ENCODE data around the gene PTPN1. TPM values are rescaled to one million over a fixed set of nuclear protein-coding genes. Genes with fewer than 3 reads are reported as not detected.
"Not testable (repeated sequence)": the region's sequence is repeated elsewhere in the genome, so short reads cannot be mapped to it uniquely, and the experiment has no call there.

The PTPN1 gene
- polyA plus RNA-seq, 3 donors, result 30.0 to 31.1 (median 30.9) TPM

GRCh38 chr20:50602432-50603088 lies 92.4 kb downstream of the PTPN1 start:
- DNase-seq (ENCODE audit: low read depth in 3 of 3, low spot score in 2 of 3), result no peak

- no peak for DNase-seq (ENCODE audit: low read depth in 3 of 3, low spot score in 2 of 3)
Measured at GRCh38 chr20:50604451-50604850, 94.3 kb downstream of the PTPN1 start.

GRCh38 chr20:50605136-50605535 lies 95.0 kb downstream of the PTPN1 start:
- DNase-seq (ENCODE audit: low read depth in 3 of 3, low spot score in 2 of 3), result no peak

- no peak for DNase-seq (ENCODE audit: low read depth in 3 of 3, low spot score in 2 of 3)
Measured at GRCh38 chr20:50607436-50607835, 97.3 kb downstream of the PTPN1 start.

- no peak for DNase-seq (ENCODE audit: low read depth in 3 of 3, low spot score in 2 of 3)
Measured at GRCh38 chr20:50607850-50608749, 97.9 kb downstream of the PTPN1 start.

- DNase-seq (ENCODE audit: low read depth in 3 of 3, low spot score in 2 of 3), result no peak
Measured at GRCh38 chr20:50608750-50609104, 98.5 kb downstream of the PTPN1 start.

GRCh38 chr20:50609438-50609989 lies 99.3 kb downstream of the PTPN1 start:
- no peak for DNase-seq (ENCODE audit: low read depth in 3 of 3, low spot score in 2 of 3)

GRCh38 chr20:50610212-50610718 lies 100.1 kb downstream of the PTPN1 start:
- DNase-seq (ENCODE audit: low read depth in 3 of 3, low spot score in 2 of 3), result no peak

GRCh38 chr20:50611128-50611810 lies 101.1 kb downstream of the PTPN1 start:
- DNase-seq (ENCODE audit: low read depth in 3 of 3, low spot score in 2 of 3), result no peak

- DNase-seq (ENCODE audit: low read depth in 3 of 3, low spot score in 2 of 3), result no peak
Measured at GRCh38 chr20:50613438-50614169, 103.4 kb downstream of the PTPN1 start.

GRCh38 chr20:50615407-50615806 lies 105.2 kb downstream of the PTPN1 start:
- no peak for DNase-seq (ENCODE audit: low read depth in 3 of 3, low spot score in 2 of 3)

GRCh38 chr20:50617022-50617421 lies 106.8 kb downstream of the PTPN1 start:
- DNase-seq (ENCODE audit: low read depth in 3 of 3, low spot score in 2 of 3), result no peak

GRCh38 chr20:50618537-50618936 lies 108.4 kb downstream of the PTPN1 start:
- no peak for DNase-seq (ENCODE audit: low read depth in 3 of 3, low spot score in 2 of 3)

GRCh38 chr20:50620459-50620858 lies 110.3 kb downstream of the PTPN1 start:
- DNase-seq (ENCODE audit: low read depth in 3 of 3, low spot score in 2 of 3), result not testable (repeated sequence)

- no peak for DNase-seq (ENCODE audit: low read depth in 3 of 3, low spot score in 2 of 3)
Measured at GRCh38 chr20:50621068-50621665, 111.0 kb downstream of the PTPN1 start.

- DNase-seq (ENCODE audit: low read depth in 3 of 3, low spot score in 2 of 3), result no peak
Measured at GRCh38 chr20:50624351-50625016, 114.3 kb downstream of the PTPN1 start.

- no peak for DNase-seq (ENCODE audit: low read depth in 3 of 3, low spot score in 2 of 3)
Measured at GRCh38 chr20:50625986-50626677, 115.9 kb downstream of the PTPN1 start.

GRCh38 chr20:50627747-50628146 lies 117.6 kb downstream of the PTPN1 start:
- DNase-seq (ENCODE audit: low read depth in 3 of 3, low spot score in 2 of 3), result no peak

GRCh38 chr20:50628332-50628731 lies 118.1 kb downstream of the PTPN1 start:
- no peak for DNase-seq (ENCODE audit: low read depth in 3 of 3, low spot score in 2 of 3)
